Hepatocyte (in vitro differentiated cells): ENCODE measurements around the gene PALLD. TPM values are rescaled to one million over a fixed set of nuclear protein-coding genes. Genes with fewer than 3 reads are reported as not detected.
A peak's percentile ranks its signal among the peaks of the same experiment; 100 is the strongest.

Experiments used
- DNase-seq: peaks from one replicate; pipeline ENCODE4 v3.0.0-alpha.2; 2016; ENCODE audit warnings: low spot score
- H2AFZ ChIP-seq: fragments of 200-600 bp; sonication (generic); 2 replicates; pipeline ENCODE4 v1.6.0; 2016; ENCODE audit warnings: antibody characterized with exemption, mild to moderate bottlenecking
- H3K27ac ChIP-seq: fragments of 200-600 bp; sonication (generic); 2 replicates; pipeline ENCODE4 v1.5.1; 2016; ENCODE audit warnings: mild to moderate bottlenecking
- H3K27me3 ChIP-seq: fragments of 200-600 bp; sonication (generic); 2 replicates; pipeline ENCODE4 v1.6.1; 2016
- H3K36me3 ChIP-seq: fragments of 200-600 bp; sonication (generic); replicated peaks from 2 replicates; pipeline ENCODE4 v1.5.1; 2016; ENCODE audit warnings: low read depth; ENCODE audit not compliant: insufficient read depth
- H3K4me1 ChIP-seq: fragments of 200-600 bp; sonication (generic); 2 replicates; pipeline ENCODE4 v1.5.1; 2016; ENCODE audit warnings: mild to moderate bottlenecking, moderate library complexity; ENCODE audit not compliant: insufficient read depth
- H3K4me2 ChIP-seq: fragments of 200-600 bp; sonication (generic); 2 replicates; pipeline ENCODE4 v1.6.0; 2016
- H3K4me3 ChIP-seq: fragments of 200-600 bp; sonication (generic); 2 replicates; pipeline ENCODE4 v1.5.1; 2016; ENCODE audit warnings: mild to moderate bottlenecking
- H3K79me2 ChIP-seq: fragments of 200-600 bp; sonication (generic); 2 replicates; pipeline ENCODE4 v1.6.0; 2017; ENCODE audit warnings: mild to moderate bottlenecking
- H3K9me2 ChIP-seq: fragments of 200-600 bp; sonication (generic); replicated peaks from 2 replicates; pipeline ENCODE4 v1.6.0; 2017; ENCODE audit warnings: mild to moderate bottlenecking; ENCODE audit not compliant: insufficient read depth
- H3K9me3 ChIP-seq: fragments of 200-600 bp; sonication (generic); 2 replicates; pipeline ENCODE4 v1.5.1; 2016; ENCODE audit warnings: low read depth, mild to moderate bottlenecking
- H4K20me1 ChIP-seq: fragments of 200-600 bp; sonication (generic); 2 replicates; pipeline ENCODE4 v1.6.0; 2016; ENCODE audit warnings: mild to moderate bottlenecking; ENCODE audit not compliant: insufficient read depth, poor library complexity, severe bottlenecking
- EZH2 ChIP-seq: fragments of 200-600 bp; sonication (generic); IDR thresholded peaks from 2 replicates; pipeline ENCODE4 v1.6.1; 2016; ENCODE audit warnings: antibody characterized with exemption, mild to moderate bottlenecking, borderline replicate concordance
- EZH2phosphoT487 ChIP-seq: fragments of 200-600 bp; sonication (generic); IDR thresholded peaks from one replicate; pipeline ENCODE4 v1.6.1; 2018; ENCODE audit warnings: antibody characterized with exemption, mild to moderate bottlenecking, low read depth, moderate library complexity; ENCODE audit not compliant: unreplicated experiment, severe bottlenecking
- WGBS: methylation state at CpG from one replicate; pipeline ENCODE4 v1.1.6; 2016; ENCODE audit warnings: low lambda C conversion rate; ENCODE audit errors: missing lambda C conversion rate; 5-methylcytosine and 5-hydroxymethylcytosine counted together
- polyA plus RNA-seq: library from polyadenylated mRNA; unstranded; fragments of >200 nt; fragmentation: Nextera tagmentation; extraction: Ambion mirVana; gene quantifications from 2 replicates; pipeline ENCODE4 v1.2.1, GENCODE V29; 2016
- total RNA-seq: library from RNA; depleted of rRNA; stranded (reverse); fragments of >200 nt; gene quantifications from 2 replicates; pipeline ENCODE4 v1.2.3, GENCODE V29; 2014
- TF ChIP-seq, protein P1 (sequence below): fragments of 200-600 bp; sonication (generic); IDR thresholded peaks from 2 replicates; pipeline ENCODE4 v1.5.1; 2016; ENCODE audit warnings: antibody characterized with exemption, mild to moderate bottlenecking; ENCODE audit not compliant: poor library complexity

The PALLD gene
- total and polyA plus RNA-seq, 2 experiments from 2014 or later: 82.7 to 85.2 TPM

DNA sequence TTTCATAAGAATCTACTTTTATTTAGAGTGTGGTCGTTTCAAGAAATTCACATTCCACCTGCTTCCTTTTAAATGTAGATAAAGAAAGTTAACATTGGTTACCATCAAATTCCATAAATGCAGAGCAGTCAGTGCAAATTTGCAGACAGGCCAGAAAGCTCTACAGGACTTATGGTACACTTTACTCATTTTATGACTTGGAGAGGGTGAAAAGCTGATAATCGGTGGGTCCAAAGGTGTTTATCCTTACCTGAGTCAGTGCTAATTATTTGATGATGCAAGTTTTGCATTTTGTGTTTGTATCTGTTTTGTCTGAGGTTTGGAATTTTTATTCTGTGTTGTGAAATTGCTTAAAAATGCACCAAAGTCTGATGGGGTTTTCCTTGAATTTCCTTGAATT is 193.3 kb downstream of the PALLD start:
- no peak overlapping the region for H3K4me2 ChIP-seq
- H2AFZ ChIP-seq: no peak overlapping the region
- H3K9me2 ChIP-seq: no peaks in the 10 kb centered on the region
- H3K36me3 ChIP-seq: no peaks in the 10 kb centered on the region
- no peak overlapping the region for H3K4me3 ChIP-seq
- no peaks in the 10 kb centered on the region for H3K79me2 ChIP-seq
- H3K4me1 ChIP-seq: peaks cover 32% of the 10 kb centered on the region
- no peaks in the 10 kb centered on the region for H4K20me1 ChIP-seq
- H3K27ac ChIP-seq: peak overlapping the region; percentile 13
- H3K27me3 ChIP-seq: no peaks in the 10 kb centered on the region
- 33% methylated on average over 2 of the region's 2 CpGs for WGBS
- peak; percentile 37 for DNase-seq
- TF ChIP-seq, protein P1, sequence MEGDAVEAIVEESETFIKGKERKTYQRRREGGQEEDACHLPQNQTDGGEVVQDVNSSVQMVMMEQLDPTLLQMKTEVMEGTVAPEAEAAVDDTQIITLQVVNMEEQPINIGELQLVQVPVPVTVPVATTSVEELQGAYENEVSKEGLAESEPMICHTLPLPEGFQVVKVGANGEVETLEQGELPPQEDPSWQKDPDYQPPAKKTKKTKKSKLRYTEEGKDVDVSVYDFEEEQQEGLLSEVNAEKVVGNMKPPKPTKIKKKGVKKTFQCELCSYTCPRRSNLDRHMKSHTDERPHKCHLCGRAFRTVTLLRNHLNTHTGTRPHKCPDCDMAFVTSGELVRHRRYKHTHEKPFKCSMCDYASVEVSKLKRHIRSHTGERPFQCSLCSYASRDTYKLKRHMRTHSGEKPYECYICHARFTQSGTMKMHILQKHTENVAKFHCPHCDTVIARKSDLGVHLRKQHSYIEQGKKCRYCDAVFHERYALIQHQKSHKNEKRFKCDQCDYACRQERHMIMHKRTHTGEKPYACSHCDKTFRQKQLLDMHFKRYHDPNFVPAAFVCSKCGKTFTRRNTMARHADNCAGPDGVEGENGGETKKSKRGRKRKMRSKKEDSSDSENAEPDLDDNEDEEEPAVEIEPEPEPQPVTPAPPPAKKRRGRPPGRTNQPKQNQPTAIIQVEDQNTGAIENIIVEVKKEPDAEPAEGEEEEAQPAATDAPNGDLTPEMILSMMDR: no peak
- TF ChIP-seq EZH2phosphoT487 (no peak), EZH2 (no peak)
- no peaks in the 10 kb centered on the region for H3K9me3 ChIP-seq

DNA sequence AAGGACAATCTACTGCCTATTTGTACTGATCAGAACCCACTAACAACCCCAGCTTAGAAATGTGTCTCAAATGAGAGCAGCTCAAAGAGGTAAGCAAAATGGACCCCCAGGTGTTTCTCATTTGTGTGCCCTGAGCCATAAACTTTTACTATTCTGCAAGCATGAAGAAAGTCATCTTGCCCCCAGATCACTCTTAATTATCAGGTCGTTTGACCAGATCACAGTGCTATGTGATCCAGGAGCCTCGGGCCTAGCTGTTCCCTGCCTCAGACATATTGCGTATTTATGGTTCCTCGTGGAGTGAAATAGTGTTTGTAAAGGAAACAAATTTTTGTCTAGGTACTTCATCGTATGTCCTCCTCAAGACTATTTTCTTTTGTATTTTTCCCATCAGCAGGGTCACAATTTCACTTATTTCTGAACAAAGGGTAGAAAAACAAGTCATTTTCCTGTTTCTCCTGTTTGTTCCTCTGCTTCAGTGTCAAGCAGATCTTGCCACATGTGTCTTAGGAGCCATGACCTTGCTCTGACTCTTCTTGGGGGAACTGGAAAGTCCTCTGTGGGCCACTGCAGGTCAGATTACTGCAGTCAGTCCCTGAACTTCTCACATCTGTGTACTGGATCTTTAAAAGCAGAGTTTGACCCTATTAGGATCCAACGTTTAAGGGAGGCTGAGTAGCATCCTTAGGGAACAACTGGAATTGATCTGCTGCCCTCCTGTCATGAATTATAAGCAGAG is 194.9 kb downstream of the PALLD start:
- H4K20me1 ChIP-seq: no peaks in the 10 kb centered on the region
- H3K27me3 ChIP-seq: no peaks in the 10 kb centered on the region
- H3K9me3 ChIP-seq: no peaks in the 10 kb centered on the region
- peak overlapping the region; percentile 38 for H3K27ac ChIP-seq
- TF ChIP-seq, protein P1: no peak
- TF ChIP-seq EZH2 (no peak), EZH2phosphoT487 (no peak)
- DNase-seq: no peak
- no peak overlapping the region for H3K4me3 ChIP-seq
- no peaks in the 10 kb centered on the region for H3K79me2 ChIP-seq
- WGBS: 45% methylated on average over 6 of the region's 6 CpGs
- no peaks in the 10 kb centered on the region for H3K9me2 ChIP-seq
- H2AFZ ChIP-seq: no peak overlapping the region
- H3K4me2 ChIP-seq: no peak overlapping the region
- peaks cover 32% of the 10 kb centered on the region for H3K4me1 ChIP-seq
- no peaks in the 10 kb centered on the region for H3K36me3 ChIP-seq

DNA sequence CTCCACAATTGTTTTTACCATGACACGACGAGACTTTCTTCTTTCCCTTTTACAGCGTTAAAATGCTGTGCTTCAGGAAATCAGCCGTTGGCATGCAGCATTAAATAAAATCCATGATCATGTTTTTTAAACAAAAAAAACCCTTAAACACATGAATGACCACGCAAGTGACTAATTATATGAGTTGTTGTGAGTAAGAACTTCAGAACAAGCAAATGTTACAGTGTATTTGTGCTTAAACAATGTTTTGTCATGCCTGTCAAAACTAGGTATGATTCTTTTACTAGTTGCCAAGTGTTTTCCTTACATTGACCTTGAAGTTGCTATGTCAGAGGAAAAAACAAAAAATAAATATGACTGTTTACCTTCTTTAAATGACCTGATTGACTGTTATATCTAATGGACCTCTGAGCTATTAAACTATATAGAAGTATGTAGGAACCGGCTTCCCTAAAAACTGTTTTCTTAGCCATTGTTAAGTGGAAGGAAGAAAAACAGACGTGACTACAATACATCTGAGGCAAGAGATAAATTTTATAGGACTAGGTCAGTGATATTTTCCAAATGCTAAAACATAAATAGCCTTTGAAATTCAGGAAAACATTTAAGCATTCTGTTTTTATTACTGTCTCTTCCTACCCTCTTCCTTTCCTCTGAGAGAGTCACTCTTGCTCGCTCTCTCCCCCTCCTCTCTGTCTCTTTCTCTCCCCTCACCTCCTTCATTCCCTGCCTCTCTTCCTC is 197.1 kb downstream of the PALLD start:
- no peak for TF ChIP-seq EZH2phosphoT487
- TF ChIP-seq, protein P1: no peak
- no peak for TF ChIP-seq EZH2
- no peaks in the 10 kb centered on the region for H3K27me3 ChIP-seq
- no peaks in the 10 kb centered on the region for H3K79me2 ChIP-seq
- peaks cover 32% of the 10 kb centered on the region for H3K4me1 ChIP-seq
- DNase-seq: no peak
- H2AFZ ChIP-seq: no peak overlapping the region
- no peaks in the 10 kb centered on the region for H3K9me2 ChIP-seq
- H3K4me2 ChIP-seq: peak overlapping the region; percentile 45
- H3K27ac ChIP-seq: peak overlapping the region; percentile 81
- WGBS: 53% methylated on average over 8 of the region's 8 CpGs
- no peaks in the 10 kb centered on the region for H3K36me3 ChIP-seq
- no peaks in the 10 kb centered on the region for H3K9me3 ChIP-seq
- H3K4me3 ChIP-seq: no peak overlapping the region
- H4K20me1 ChIP-seq: no peaks in the 10 kb centered on the region
